IMR-90 (cell line): ENCODE measurements around the gene GUCY1A2. TPM values are rescaled to one million over a fixed set of nuclear protein-coding genes. Genes with fewer than 3 reads are reported as not detected.

Experiments used
- ATAC-seq: fragments of 200-7000 bp; cut with Tn5 transposase; 2 replicates; pipeline ENCODE4 v1.9.1; 2020; ENCODE audit warnings: low read depth, mild to moderate bottlenecking, moderate library complexity
- BruUV-seq: library from RNA; stranded (reverse); fragments of 400-500 nt; replicated peaks from 2 replicates; lab custom pipeline; 2021; lab: Mats Ljungman, UMichigan
- CTCF ChIA-PET: fragments of 300-600 bp; formaldehyde crosslinking; extraction: SDS; loops from one replicate; lab custom pipeline; 2021; ENCODE audit warnings: antibody characterized with exemption; lab: Yijun Ruan, JAX
- POLR2A ChIA-PET: fragments of 300-600 bp; sonication (Branson Sonifier 250); formaldehyde crosslinking; loops from one replicate; lab custom pipeline; 2022; ENCODE audit warnings: antibody characterized with exemption; ENCODE audit not compliant: unreplicated experiment; lab: Charles Lee
- DNase-seq: peaks from one replicate; pipeline ENCODE4 v3.0.0; 2013
- H2AFZ ChIP-seq: replicated peaks from 2 replicates; pipeline ENCODE3; 2013; ENCODE audit warnings: low read length, mild to moderate bottlenecking; ENCODE audit not compliant: poor library complexity
- H2AK5ac ChIP-seq: 2 replicates; pipeline ENCODE4 v1.6.1; 2013; ENCODE audit warnings: low read depth, low read length, inconsistent platforms
- H2AK9ac ChIP-seq: replicated peaks from 2 replicates; pipeline ENCODE3; 2013; ENCODE audit warnings: mild to moderate bottlenecking, low read depth, low read length, moderate library complexity; ENCODE audit not compliant: poor library complexity
- H2BK120ac ChIP-seq: 2 replicates; pipeline ENCODE4 v1.6.1; 2013; ENCODE audit warnings: low read depth, low read length, inconsistent platforms
- H2BK15ac ChIP-seq: 3 replicates; pipeline ENCODE4 v1.6.1; 2013; ENCODE audit warnings: low read depth, low read length, inconsistent platforms
- H2BK20ac ChIP-seq: 2 replicates; pipeline ENCODE4 v1.6.1; 2013; ENCODE audit warnings: low read depth, mild to moderate bottlenecking, inconsistent platforms, low read length, moderate library complexity
- H2BK5ac ChIP-seq: 2 replicates; pipeline ENCODE4 v1.6.1; 2013; ENCODE audit warnings: mild to moderate bottlenecking, low read depth, low read length, inconsistent platforms; ENCODE audit not compliant: poor library complexity, severe bottlenecking
- H3K14ac ChIP-seq: replicated peaks from 2 replicates; pipeline ENCODE4 v1.6.1; 2013; ENCODE audit warnings: low read depth, low read length, inconsistent platforms
- H3K18ac ChIP-seq: 2 replicates; pipeline ENCODE4 v1.6.1; 2013; ENCODE audit warnings: low read depth, low read length, control low read depth
- H3K23ac ChIP-seq: 2 replicates; pipeline ENCODE4 v1.6.1; 2013; ENCODE audit warnings: low read depth, low read length, inconsistent platforms
- H3K27ac ChIP-seq: 2 replicates; pipeline ENCODE4 v1.5.1; 2013; ENCODE audit warnings: mild to moderate bottlenecking, control low read depth, low read length; ENCODE audit not compliant: insufficient read depth
- H3K27me3 ChIP-seq: 2 replicates; pipeline ENCODE4 v1.6.1; 2013; ENCODE audit warnings: low read length; ENCODE audit not compliant: control insufficient read depth, insufficient read depth
- H3K36me3 ChIP-seq: 2 replicates; pipeline ENCODE4 v1.6.1; 2013; ENCODE audit warnings: low read length, mixed read lengths; ENCODE audit not compliant: control insufficient read depth, insufficient read depth
- H3K4ac ChIP-seq: 2 replicates; pipeline ENCODE4 v1.6.1; 2013; ENCODE audit warnings: low read depth, low read length, inconsistent platforms
- H3K4me1 ChIP-seq: 2 replicates; pipeline ENCODE4 v1.6.1; 2013; ENCODE audit warnings: low read length, mixed read lengths; ENCODE audit not compliant: control insufficient read depth, insufficient read depth
- H3K4me2 ChIP-seq: 2 replicates; pipeline ENCODE4 v1.6.1; 2013; ENCODE audit warnings: low read depth, mild to moderate bottlenecking, control low read depth, low read length, moderate library complexity
- H3K4me3 ChIP-seq: 2 replicates; pipeline ENCODE4 v1.5.1; 2013; ENCODE audit warnings: low read depth, mild to moderate bottlenecking, control low read depth, low read length, moderate library complexity; ENCODE audit not compliant: insufficient read depth
- H3K56ac ChIP-seq: 2 replicates; pipeline ENCODE4 v1.6.1; 2013; ENCODE audit warnings: low read length, inconsistent platforms; ENCODE audit not compliant: insufficient read depth; ENCODE audit errors: extremely low read depth
- H3K79me1 ChIP-seq, 2 experiments: 2 replicates each; pipeline ENCODE4 v1.6.1; 2013; ENCODE audit warnings: low read length in 2 of 2, inconsistent platforms in 1 of 2, low read depth in 1 of 2
- H3K9ac ChIP-seq: 2 replicates; pipeline ENCODE4 v1.6.1; 2013; ENCODE audit warnings: low read depth, low read length, control low read depth
- H3K9me1 ChIP-seq: 2 replicates; pipeline ENCODE4 v1.6.1; 2013; ENCODE audit warnings: low read length, inconsistent platforms; ENCODE audit not compliant: insufficient read depth
- H3K9me3 ChIP-seq: 2 replicates; pipeline ENCODE4 v1.6.1; 2013; ENCODE audit warnings: low read length; ENCODE audit not compliant: control insufficient read depth, insufficient read depth
- H4K20me1 ChIP-seq: 2 replicates; pipeline ENCODE4 v1.6.1; 2013; ENCODE audit warnings: low read length, inconsistent platforms; ENCODE audit not compliant: insufficient read depth
- H4K5ac ChIP-seq: 2 replicates; pipeline ENCODE4 v1.6.1; 2013; ENCODE audit warnings: mild to moderate bottlenecking, low read depth, low read length, control low read depth
- H4K8ac ChIP-seq, 2 experiments: 2 replicates each; pipeline ENCODE4 v1.6.1; 2013; ENCODE audit warnings: low read depth in 2 of 2, low read length in 2 of 2, control low read depth in 1 of 2, inconsistent platforms in 1 of 2
- H4K91ac ChIP-seq: 2 replicates; pipeline ENCODE4 v1.6.1; 2013; ENCODE audit warnings: low read depth, low read length, inconsistent platforms; ENCODE audit not compliant: insufficient read depth
- BHLHE40 ChIP-seq: fragments of 150-350 bp; IDR thresholded peaks from 2 replicates; pipeline ENCODE4 v1.6.1; 2016; ENCODE audit warnings: mild to moderate bottlenecking, low read depth, low read length
- CEBPB ChIP-seq: IDR thresholded peaks from 2 replicates; pipeline ENCODE4 v1.6.1; 2012; ENCODE audit warnings: low read depth, low read length, improper control_type of control experiment
- CHD1 ChIP-seq: IDR thresholded peaks from 2 replicates; pipeline ENCODE4 v1.6.1; 2012; ENCODE audit warnings: low read depth, low read length, improper control_type of control experiment
- FOS ChIP-seq: fragments of 150-350 bp; IDR thresholded peaks from 2 replicates; pipeline ENCODE4 v1.6.1; 2016; ENCODE audit warnings: low read depth, low read length
- MAFK ChIP-seq: IDR thresholded peaks from 2 replicates; pipeline ENCODE4 v1.6.1; 2012; ENCODE audit warnings: low read depth, low read length, improper control_type of control experiment
- MAZ ChIP-seq: IDR thresholded peaks from 2 replicates; pipeline ENCODE4 v1.6.1; 2012; ENCODE audit warnings: low read depth, mild to moderate bottlenecking, low read length, improper control_type of control experiment, moderate library complexity, borderline replicate concordance
- MXI1 ChIP-seq: IDR thresholded peaks from 2 replicates; pipeline ENCODE4 v1.6.1; 2012; ENCODE audit warnings: low read depth, mild to moderate bottlenecking, low read length, moderate library complexity, borderline replicate concordance
- NFE2L2 ChIP-seq: fragments of 150-350 bp; IDR thresholded peaks from 2 replicates; pipeline ENCODE4 v1.6.1; 2016; ENCODE audit warnings: low read depth, mild to moderate bottlenecking, low read length
- POLR2A ChIP-seq: IDR thresholded peaks from 2 replicates; pipeline ENCODE4 v1.6.1; 2012; ENCODE audit warnings: mild to moderate bottlenecking, low read depth, low read length
- RAD21 ChIP-seq: IDR thresholded peaks from 2 replicates; pipeline ENCODE4 v1.6.1; 2012; ENCODE audit warnings: low read length, improper control_type of control experiment
- RCOR1 ChIP-seq: IDR thresholded peaks from 2 replicates; pipeline ENCODE4 v1.6.1; 2012; ENCODE audit warnings: mild to moderate bottlenecking, low read length, improper control_type of control experiment; ENCODE audit not compliant: insufficient replicate concordance
- RFX5 ChIP-seq: IDR thresholded peaks from 2 replicates; pipeline ENCODE4 v1.8.0; 2012; ENCODE audit warnings: low read depth, mild to moderate bottlenecking, low read length, moderate library complexity
- SMC3 ChIP-seq: fragments of 150-350 bp; IDR thresholded peaks from 2 replicates; pipeline ENCODE4 v1.6.1; 2016; ENCODE audit warnings: low read depth, mild to moderate bottlenecking, antibody characterized with exemption, low read length, moderate library complexity
- WGBS, 2 experiments: methylation state at CpG; one replicate each; pipeline versions ENCODE4 v1.1.5 to v1.1.7; 2013; ENCODE audit warnings: missing lambda C conversion rate in 2 of 2; ENCODE audit not compliant: insufficient read length in 1 of 2; ENCODE audit errors: extremely low coverage in 2 of 2; 5-methylcytosine and 5-hydroxymethylcytosine counted together
- dilution Hi-C: fragments of 300-500 bp; cut with HindIII; formaldehyde crosslinking; loops from one replicate; pipeline ENCODE4 v1.14.3; 2018; ENCODE audit warnings: low sequenced_read_pairs; ENCODE audit not compliant: unreplicated experiment
- in situ Hi-C: fragments of 300-500 bp; cut with MboI; formaldehyde crosslinking; loops from 3 replicates; pipeline ENCODE4 v1.14.3; 2019; ENCODE audit warnings: low sequenced_read_pairs, inconsistent platforms, mixed read lengths
- intact Hi-C: fragments of 100-400 bp; cut with micrococcal nuclease; formaldehyde crosslinking; loops from 2 replicates; pipeline ENCODE4 v1.10.0; 2022
- polyA plus RNA-seq, 3 experiments: library from polyadenylated mRNA; depleted of rRNA; stranded (reverse); fragments of >200 nt; gene quantifications; 2 replicates each; pipeline ENCODE4 v1.2.3, GENCODE V29; 2012; ENCODE audit warnings: low replicate concordance in 1 of 3
- total RNA-seq: library from RNA; depleted of rRNA; stranded (reverse); fragments of >200 nt; gene quantifications from 2 replicates; pipeline ENCODE4 v1.2.3, GENCODE V29; 2012
- TF ChIP-seq, protein P1 (sequence below): fragments of 150-350 bp; IDR thresholded peaks from 2 replicates; pipeline ENCODE4 v1.6.1; 2016; ENCODE audit warnings: low read depth, mild to moderate bottlenecking, low read length, moderate library complexity, borderline replicate concordance
- TF ChIP-seq, protein P2 (sequence below): fragments of 150-350 bp; IDR thresholded peaks from 2 replicates; pipeline ENCODE4 v1.6.1; 2017; ENCODE audit warnings: mild to moderate bottlenecking, antibody characterized with exemption, low read length, low read depth
- TF ChIP-seq, protein P3 (sequence below): conservative IDR thresholded peaks from 2 replicates; pipeline ENCODE4 v1.5.1; 2012; ENCODE audit warnings: mild to moderate bottlenecking, low read depth, low read length, improper control_type of control experiment

GUCY1A2 gene
- total and polyA plus RNA-seq, 2 of the 4 experiments (the other 2 are of a cell fraction): under 0.01 to 0.03 TPM

DNA sequence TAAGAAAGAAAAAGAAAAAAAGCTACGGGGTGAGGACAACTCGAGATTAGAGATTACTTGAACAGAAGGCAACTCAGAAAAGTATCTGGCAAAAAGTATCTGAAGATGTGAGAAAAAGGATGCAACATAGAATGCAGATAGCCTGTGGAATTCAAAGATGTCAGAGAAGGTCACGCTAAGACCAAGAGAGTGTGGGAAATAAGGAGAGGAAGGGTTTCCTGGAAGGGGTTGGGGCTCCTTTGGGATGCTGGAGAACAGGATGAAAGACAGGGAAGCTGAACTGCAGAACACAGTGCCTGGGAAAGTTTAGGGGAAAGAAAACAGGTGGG, 1.2 kb downstream of the GUCY1A2 start:
- H3K27me3 ChIP-seq: peaks cover 23% of the 10 kb centered on the region
- intact Hi-C loops (loop anchor here (5.0 kb wide), 3 partner anchors 295 to 860 kb away; no protein-coding TSS in a partner anchor), in situ Hi-C loops (no loop called here), dilution Hi-C loops (no loop called here)
- H3K23ac ChIP-seq: no peak overlapping the region
- no peak overlapping the region for H3K18ac ChIP-seq
- H4K5ac ChIP-seq: no peak overlapping the region
- 10% methylated on average over 1 of the region's 3 CpGs; no CpG with 5 or more reads in 1 of the 2 experiments for WGBS, 2 experiments
- no peak overlapping the region for H2AFZ ChIP-seq
- H3K4ac ChIP-seq: no peak overlapping the region
- no peak overlapping the region for H2BK120ac ChIP-seq
- H3K9me1 ChIP-seq: no peaks in the 10 kb centered on the region
- H4K20me1 ChIP-seq: no peaks in the 10 kb centered on the region
- H4K91ac ChIP-seq: no peak overlapping the region
- H2BK15ac ChIP-seq: no peak overlapping the region
- no peak for ATAC-seq
- H3K4me1 ChIP-seq: no peaks in the 10 kb centered on the region
- H3K56ac ChIP-seq: no peak overlapping the region
- ChIA-PET POLR2A (no interaction called here), CTCF (interaction anchor here (1.2 kb wide), 1 partner anchor 21 kb away, joined by 4 read pairs; no protein-coding TSS in a partner anchor)
- no TSS peak for BruUV-seq
- no peak for DNase-seq
- H3K9me3 ChIP-seq: no peaks in the 10 kb centered on the region
- H4K8ac ChIP-seq: no peak overlapping the region
- no peak overlapping the region for H3K14ac ChIP-seq
- no peak overlapping the region for H3K27ac ChIP-seq
- TF ChIP-seq CEBPB: no peak
- TF ChIP-seq CHD1: no peak
- TF ChIP-seq RAD21: no peak
- TF ChIP-seq RFX5: no peak
- TF ChIP-seq MAZ: no peak
- no peak for TF ChIP-seq MXI1
- TF ChIP-seq BHLHE40: no peak
- TF ChIP-seq SMC3: no peak
- TF ChIP-seq NFE2L2: no peak
- no peak for TF ChIP-seq RCOR1
- TF ChIP-seq MAFK: no peak
- TF ChIP-seq POLR2A: no peak
- TF ChIP-seq, protein P1, sequence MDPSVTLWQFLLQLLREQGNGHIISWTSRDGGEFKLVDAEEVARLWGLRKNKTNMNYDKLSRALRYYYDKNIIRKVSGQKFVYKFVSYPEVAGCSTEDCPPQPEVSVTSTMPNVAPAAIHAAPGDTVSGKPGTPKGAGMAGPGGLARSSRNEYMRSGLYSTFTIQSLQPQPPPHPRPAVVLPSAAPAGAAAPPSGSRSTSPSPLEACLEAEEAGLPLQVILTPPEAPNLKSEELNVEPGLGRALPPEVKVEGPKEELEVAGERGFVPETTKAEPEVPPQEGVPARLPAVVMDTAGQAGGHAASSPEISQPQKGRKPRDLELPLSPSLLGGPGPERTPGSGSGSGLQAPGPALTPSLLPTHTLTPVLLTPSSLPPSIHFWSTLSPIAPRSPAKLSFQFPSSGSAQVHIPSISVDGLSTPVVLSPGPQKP: no peak
- TF ChIP-seq, protein P2, sequence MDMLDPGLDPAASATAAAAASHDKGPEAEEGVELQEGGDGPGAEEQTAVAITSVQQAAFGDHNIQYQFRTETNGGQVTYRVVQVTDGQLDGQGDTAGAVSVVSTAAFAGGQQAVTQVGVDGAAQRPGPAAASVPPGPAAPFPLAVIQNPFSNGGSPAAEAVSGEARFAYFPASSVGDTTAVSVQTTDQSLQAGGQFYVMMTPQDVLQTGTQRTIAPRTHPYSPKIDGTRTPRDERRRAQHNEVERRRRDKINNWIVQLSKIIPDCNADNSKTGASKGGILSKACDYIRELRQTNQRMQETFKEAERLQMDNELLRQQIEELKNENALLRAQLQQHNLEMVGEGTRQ: no peak
- TF ChIP-seq FOS: no peak
- TF ChIP-seq, protein P3, sequence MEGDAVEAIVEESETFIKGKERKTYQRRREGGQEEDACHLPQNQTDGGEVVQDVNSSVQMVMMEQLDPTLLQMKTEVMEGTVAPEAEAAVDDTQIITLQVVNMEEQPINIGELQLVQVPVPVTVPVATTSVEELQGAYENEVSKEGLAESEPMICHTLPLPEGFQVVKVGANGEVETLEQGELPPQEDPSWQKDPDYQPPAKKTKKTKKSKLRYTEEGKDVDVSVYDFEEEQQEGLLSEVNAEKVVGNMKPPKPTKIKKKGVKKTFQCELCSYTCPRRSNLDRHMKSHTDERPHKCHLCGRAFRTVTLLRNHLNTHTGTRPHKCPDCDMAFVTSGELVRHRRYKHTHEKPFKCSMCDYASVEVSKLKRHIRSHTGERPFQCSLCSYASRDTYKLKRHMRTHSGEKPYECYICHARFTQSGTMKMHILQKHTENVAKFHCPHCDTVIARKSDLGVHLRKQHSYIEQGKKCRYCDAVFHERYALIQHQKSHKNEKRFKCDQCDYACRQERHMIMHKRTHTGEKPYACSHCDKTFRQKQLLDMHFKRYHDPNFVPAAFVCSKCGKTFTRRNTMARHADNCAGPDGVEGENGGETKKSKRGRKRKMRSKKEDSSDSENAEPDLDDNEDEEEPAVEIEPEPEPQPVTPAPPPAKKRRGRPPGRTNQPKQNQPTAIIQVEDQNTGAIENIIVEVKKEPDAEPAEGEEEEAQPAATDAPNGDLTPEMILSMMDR: no peak
- no peak overlapping the region for H3K4me2 ChIP-seq
- H2AK5ac ChIP-seq: no peak overlapping the region
- H3K36me3 ChIP-seq: no peaks in the 10 kb centered on the region
- H3K4me3 ChIP-seq: no peak overlapping the region
- H2AK9ac ChIP-seq: no peak overlapping the region
- H3K79me1 ChIP-seq: no peaks in the 10 kb centered on the region
- no peak overlapping the region for H2BK20ac ChIP-seq
- H2BK5ac ChIP-seq: no peak overlapping the region
- H3K9ac ChIP-seq: no peak overlapping the region
